ENCODE data around the gene MYO18A.

DNA sequence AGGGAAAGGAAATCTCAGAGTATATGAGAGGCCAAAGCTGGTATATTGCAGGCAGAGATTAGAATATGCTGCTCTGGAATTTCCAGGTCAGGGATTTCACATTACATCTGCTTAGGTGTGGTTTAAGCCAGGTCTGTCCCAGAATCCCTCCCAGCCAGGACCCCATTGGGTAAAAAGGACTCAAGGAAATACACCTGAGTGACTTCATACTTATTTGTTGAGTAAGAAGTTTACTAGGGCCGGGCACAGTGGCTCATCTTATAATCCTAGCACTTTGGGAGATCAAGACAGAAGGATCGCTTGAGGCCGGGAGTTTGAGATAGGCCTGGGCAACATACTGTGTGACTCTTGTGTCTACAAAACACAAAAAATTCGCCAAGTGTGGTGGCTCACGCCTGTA lies 130.0 kb downstream of the MYO18A start:
- no peak for TF ChIP-seq CTCF (IDR thresholded peaks at IDR 0.05)
- TF ChIP-seq POLR2AphosphoS5 (IDR thresholded peaks at IDR 0.05) = no peak
- TF ChIP-seq POLR2A (IDR thresholded peaks at IDR 0.05) = no peak
